ENCODE results near the gene NAA25. TPM values are rescaled to one million over a fixed set of nuclear protein-coding genes. Genes with fewer than 3 reads are reported as not detected.

NAA25 gene
- total and polyA plus RNA-seq, 9 of the 15 experiments (the other 6 are each of a cell fraction or from before 2014, with no cell fraction given), result 26.6 to 59.6 (median 48.9) TPM

DNA sequence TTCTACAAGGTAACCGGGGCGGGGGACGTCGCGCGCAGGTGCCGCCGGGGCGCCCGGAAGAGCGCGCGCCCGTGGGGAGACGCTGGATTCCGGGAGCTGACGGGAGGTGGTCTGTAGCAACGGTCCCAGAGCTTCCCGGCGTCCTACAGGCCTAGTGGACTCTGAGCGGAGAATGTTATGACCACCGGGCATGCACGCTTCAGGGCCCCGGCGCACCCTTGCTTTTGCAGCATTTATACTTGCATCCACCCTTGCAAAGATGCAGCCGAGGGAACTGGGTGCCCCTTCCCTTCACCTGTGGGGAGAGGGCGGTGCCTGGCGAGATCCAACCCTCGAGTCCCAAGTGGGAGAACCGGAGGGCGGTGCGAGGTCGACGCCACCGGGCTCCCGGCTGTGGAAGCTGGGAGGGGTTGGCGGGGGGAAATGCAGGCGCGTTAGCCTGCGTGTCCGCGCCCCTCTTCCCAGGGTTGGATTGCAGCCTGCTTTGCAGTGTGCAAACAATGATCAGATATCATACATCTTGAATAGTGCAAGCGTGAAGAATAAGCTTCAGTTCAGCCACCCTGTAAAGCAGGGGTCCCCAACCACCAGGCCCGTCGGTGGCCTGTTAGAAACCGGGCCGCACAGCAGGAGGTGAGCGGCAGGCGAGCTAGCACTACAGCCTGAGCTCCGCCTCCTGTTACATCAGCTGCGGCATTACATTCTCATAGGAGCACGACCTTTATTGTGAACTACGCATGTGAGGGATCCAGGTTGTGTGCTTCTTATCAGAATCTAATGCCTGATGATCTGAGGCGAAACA, 94.8 kb downstream of the NAA25 start:
- ChIA-PET POLR2A (interaction anchor here (0.6 to 3.7 kb wide), 16 partner anchors 8 to 388 kb away, joined by 3 to 54 read pairs (median 4); partner anchors contain the start of genes MAPKAPK5 and TRAFD1), CTCF (ENCODE audit: low intra/inter-chr PET ratio) (interaction anchor here (2.6 kb wide), 1 partner anchor 69 kb away, joined by 15 read pairs; no protein-coding TSS in a partner anchor)
- peak overlapping the region; percentile 89 for H3K27ac ChIP-seq (ENCODE audit: extremely low read depth, low read depth, low read length)
- H3K4me1 ChIP-seq (replicated peaks in 1 of 2; ENCODE audit: control insufficient read depth in 2 of 2, insufficient read depth in 2 of 2, low read length in 2 of 2), result peaks cover 33% of the 10 kb centered on the region in 2 experiments; a peak in 4 of 5 replicates
- DNase-seq (ENCODE audit: extremely low read depth in 1 of 4, low spot score in 3 of 4) (peak; percentile 60 to 91 (median 69)), ATAC-seq (peak; percentile 76), FAIRE-seq (peak; percentile 87)
- peak overlapping the region; percentile 89 for H2AFZ ChIP-seq (ENCODE audit: low read depth, low read length)
- peak overlapping the region; percentile 95 for H3K4me2 ChIP-seq (ENCODE audit: insufficient read depth, low read length)
- H3K36me3 ChIP-seq (ENCODE audit: control insufficient read depth, insufficient read depth, low read length), result peaks cover 45% of the 10 kb centered on the region
- peak overlapping the region; percentile 95 for H3K4me3 ChIP-seq
- no peaks in the 10 kb centered on the region for H3K9me1 ChIP-seq (ENCODE audit: control insufficient read depth, insufficient read depth, low read length)
- H4K20me1 ChIP-seq (replicated peaks; ENCODE audit: control insufficient read depth, insufficient read depth, low read length), result no peaks in the 10 kb centered on the region
- H3K27me3 ChIP-seq (ENCODE audit: control insufficient read depth in 2 of 2, insufficient read depth in 2 of 2, low read length in 2 of 2), result no peaks in the 10 kb centered on the region
- H3K79me2 ChIP-seq (ENCODE audit: control insufficient read depth, insufficient read depth, low read length), result peaks cover 85% of the 10 kb centered on the region
- intact Hi-C loops (cut with micrococcal nuclease) (loop anchor here (1.0 to 10.0 kb wide), 7 partner anchors 19 to 395 kb away; partner anchors contain the start of genes HECTD4, MAPKAPK5 and RPL6), in situ Hi-C loops (cut with MboI) (no loop called here)
- no peaks in the 10 kb centered on the region for H3K9me3 ChIP-seq (replicated peaks; ENCODE audit: control insufficient read depth, insufficient read depth, low read depth, low read length)
- H3K9ac ChIP-seq (ENCODE audit: insufficient read depth in 1 of 2, low read depth in 2 of 2, low read length in 2 of 2), result peak overlapping the region; percentile 93 to 98
- WGBS (ENCODE audit: insufficient coverage, low coverage, missing lambda C conversion rate), result under 1% methylated on average over 49 of the region's 54 CpGs
- TSS peak; percentile 43 for BruUV-seq (replicated peaks)
- TF ChIP-seq GABPB1 (CRISPR knock-in tag; IDR thresholded peaks at IDR 0.05) (no peak; the same call in 1 of the 2 replicates), ATF3 (IDR thresholded peaks at IDR 0.05) (peak; percentile 86), ATF3 (CRISPR knock-in tag; conservative IDR thresholded peaks at IDR 0.05) (no peak), NCOR1 (IDR thresholded peaks at IDR 0.05) (no peak), CEBPB (tag; IDR thresholded peaks at IDR 0.05) (peak; percentile 53), ELF2 (CRISPR knock-in tag; IDR thresholded peaks at IDR 0.05) (0 out of 2 replicates have a peak, but pooled peaks have one; percentile 63), CBFA2T2 (conservative IDR thresholded peaks at IDR 0.05) (no peak), MAZ (CRISPR knock-in tag; conservative IDR thresholded peaks at IDR 0.05 in 1 of 2, IDR thresholded peaks at IDR 0.05 in 1 of 2) (peak in 1 of 2 experiments; percentile 11; a peak in 2 of 4 replicates), ZNF277 (CRISPR knock-in tag; IDR thresholded peaks at IDR 0.05; ENCODE audit: borderline replicate concordance) (no peak), MAFF (IDR thresholded peaks at IDR 0.05; ENCODE audit: low read length) (no peak), MAFK (IDR thresholded peaks at IDR 0.05; ENCODE audit: low read length) (no peak), MLX (CRISPR knock-in tag; conservative IDR thresholded peaks at IDR 0.05) (no peak), SMAD4 (CRISPR knock-in tag; conservative IDR thresholded peaks at IDR 0.05) (no peak; the same call in 1 of the 2 replicates), GABPA (tag; conservative IDR thresholded peaks at IDR 0.05; ENCODE audit: low read depth) (no peak)
- TF ChIP-seq, protein P1, sequence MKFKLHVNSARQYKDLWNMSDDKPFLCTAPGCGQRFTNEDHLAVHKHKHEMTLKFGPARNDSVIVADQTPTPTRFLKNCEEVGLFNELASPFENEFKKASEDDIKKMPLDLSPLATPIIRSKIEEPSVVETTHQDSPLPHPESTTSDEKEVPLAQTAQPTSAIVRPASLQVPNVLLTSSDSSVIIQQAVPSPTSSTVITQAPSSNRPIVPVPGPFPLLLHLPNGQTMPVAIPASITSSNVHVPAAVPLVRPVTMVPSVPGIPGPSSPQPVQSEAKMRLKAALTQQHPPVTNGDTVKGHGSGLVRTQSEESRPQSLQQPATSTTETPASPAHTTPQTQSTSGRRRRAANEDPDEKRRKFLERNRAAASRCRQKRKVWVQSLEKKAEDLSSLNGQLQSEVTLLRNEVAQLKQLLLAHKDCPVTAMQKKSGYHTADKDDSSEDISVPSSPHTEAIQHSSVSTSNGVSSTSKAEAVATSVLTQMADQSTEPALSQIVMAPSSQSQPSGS (CRISPR knock-in tag; IDR thresholded peaks at IDR 0.05), result no peak
- TF ChIP-seq, protein P2, sequence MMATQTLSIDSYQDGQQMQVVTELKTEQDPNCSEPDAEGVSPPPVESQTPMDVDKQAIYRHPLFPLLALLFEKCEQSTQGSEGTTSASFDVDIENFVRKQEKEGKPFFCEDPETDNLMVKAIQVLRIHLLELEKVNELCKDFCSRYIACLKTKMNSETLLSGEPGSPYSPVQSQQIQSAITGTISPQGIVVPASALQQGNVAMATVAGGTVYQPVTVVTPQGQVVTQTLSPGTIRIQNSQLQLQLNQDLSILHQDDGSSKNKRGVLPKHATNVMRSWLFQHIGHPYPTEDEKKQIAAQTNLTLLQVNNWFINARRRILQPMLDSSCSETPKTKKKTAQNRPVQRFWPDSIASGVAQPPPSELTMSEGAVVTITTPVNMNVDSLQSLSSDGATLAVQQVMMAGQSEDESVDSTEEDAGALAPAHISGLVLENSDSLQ (IDR thresholded peaks at IDR 0.05), result peak; percentile 80
